Ecto neural progenitor cell (in vitro differentiated cells): ENCODE data around the gene SCAANT1.
A peak's percentile ranks its signal among the peaks of the same experiment; 100 is the strongest.

Experiments used
- DNase-seq: peaks from one replicate; pipeline ENCODE4 v3.0.0-alpha.2; 2018; ENCODE audit warnings: low spot score

SCAANT1 gene

DNA sequence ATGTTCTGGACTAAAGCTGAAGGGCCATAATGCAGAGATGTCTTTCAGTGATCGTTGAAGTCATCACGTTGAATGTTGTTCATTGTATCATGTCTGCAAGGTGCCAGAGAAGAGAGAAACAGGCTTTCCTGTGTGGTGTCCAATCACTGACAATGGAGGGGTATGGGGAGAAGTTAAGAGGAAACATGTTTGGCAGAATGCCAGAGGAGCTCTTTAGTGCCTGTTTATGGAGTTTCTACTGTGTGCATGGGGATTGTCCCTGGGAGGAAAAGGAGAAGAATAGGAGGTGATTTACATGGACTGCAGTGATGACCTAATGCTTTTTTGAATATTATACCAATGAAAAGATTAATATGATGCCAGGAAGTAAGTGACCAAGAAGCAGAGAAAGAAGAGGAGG, 11.7 kb downstream of the SCAANT1 start:
- no peak for DNase-seq

- DNase-seq: no peak
Measured at GRCh38 chr3:63900010-63900409, 12.2 kb downstream of the SCAANT1 start.

- DNase-seq: no peak
Measured at GRCh38 chr3:63896332-63897030, 15.7 kb downstream of the SCAANT1 start.

DNA sequence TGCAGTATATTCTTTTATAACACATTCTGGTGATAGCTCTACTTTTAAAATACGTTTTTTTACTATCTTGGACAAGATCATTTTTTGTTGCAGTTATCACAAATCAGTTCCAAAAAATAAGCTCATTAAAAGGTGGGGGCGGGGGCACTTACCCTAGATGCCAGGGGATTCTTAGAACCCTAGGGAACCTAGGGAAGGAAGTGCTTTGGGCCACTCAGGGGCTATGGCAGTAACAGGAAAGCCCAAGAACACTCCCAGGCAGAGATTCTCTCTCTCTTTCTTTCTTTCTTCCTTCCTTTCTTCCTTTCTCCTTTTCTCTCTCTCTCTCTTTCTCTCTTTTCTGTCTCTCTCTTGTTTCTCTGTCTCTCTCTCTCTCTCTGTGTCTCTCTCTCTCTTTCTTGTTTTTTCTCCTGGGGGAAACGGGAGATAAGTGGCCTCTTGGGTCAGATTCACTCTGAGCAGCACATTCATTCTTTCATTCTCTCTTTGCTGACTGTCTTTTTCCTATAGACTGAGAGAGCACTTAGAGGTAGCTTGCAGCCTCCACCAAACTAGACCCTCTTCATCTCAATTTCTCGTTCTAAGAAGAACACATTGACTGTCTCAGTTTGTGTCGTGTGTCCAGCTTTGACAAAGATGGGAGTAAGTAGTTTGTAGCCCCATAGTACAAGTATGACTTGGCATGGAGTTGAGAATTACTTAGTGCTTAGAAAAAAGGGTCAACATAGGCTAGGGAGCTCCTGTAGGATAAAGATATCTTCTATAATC, 16.6 kb downstream of the SCAANT1 start:
- no peak for DNase-seq

DNA sequence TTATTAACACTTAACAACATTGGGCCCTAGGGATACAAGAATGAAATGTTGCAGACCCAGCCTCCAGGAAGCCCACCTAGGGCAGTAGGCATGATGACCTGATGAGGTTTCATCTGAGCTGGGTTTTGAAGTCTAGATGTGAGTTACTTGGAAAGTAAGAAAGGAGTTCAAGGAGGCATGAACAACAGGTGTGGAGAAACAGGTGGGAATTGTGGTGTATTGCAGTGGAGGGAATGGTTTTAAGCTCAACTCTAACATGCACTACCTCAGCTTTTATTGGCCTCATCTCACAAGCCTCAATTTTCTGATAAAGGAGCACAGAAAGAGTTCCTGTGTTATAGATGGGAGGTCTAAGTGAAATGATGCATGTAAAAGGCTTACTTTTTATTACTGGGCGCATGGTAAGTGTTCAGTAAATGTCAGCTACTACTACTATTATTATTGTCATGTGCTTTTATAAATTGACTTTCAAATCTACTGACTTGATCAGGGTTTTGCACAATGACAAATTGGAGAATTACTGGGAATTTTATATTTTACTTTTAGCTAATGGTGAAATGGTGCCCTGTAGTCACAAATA, 19.3 kb downstream of the SCAANT1 start:
- no peak for DNase-seq

DNA sequence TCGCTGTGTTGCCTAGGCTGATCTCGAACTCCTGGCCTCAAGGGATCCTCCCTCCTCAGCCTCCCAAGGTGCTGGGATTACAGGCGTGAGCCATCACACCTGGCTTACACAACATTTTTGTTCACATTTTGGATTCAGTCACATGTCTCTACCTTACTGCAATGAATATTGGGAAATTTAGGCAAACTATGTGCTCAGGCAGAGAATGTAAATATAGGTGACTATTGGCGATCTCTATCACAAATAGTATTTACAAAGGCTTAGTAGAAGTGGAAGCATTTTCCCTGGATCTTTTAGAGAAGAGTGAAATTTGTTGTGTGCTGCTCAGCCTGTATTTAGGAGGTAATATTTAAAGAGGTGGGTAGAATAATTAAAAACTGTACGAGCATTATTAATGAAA, 20.7 kb downstream of the SCAANT1 start:
- no peak for DNase-seq

DNA sequence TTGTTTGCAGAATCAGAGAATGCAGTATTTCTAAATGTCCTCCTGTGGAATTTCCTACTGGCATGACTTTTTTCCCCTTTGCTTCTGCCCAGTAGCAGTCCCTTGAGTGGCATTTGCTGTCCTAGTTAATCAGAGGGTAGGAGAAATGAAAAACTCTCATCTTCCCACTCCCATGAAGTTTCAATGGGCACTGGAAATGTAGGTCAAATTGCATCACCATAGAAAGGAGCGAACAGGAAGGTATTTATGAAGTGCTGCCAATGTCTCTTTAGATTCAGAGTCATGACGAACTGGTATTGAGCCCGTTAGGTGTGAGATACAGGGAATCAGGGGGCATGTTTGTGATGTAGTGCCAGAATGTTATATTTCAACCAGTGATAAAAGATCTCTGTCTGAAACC, 25.3 kb downstream of the SCAANT1 start:
- DNase-seq: no peak

GRCh38 chr3:63880653-63881052, 31.5 kb downstream of the SCAANT1 start:
- DNase-seq: no peak

DNA sequence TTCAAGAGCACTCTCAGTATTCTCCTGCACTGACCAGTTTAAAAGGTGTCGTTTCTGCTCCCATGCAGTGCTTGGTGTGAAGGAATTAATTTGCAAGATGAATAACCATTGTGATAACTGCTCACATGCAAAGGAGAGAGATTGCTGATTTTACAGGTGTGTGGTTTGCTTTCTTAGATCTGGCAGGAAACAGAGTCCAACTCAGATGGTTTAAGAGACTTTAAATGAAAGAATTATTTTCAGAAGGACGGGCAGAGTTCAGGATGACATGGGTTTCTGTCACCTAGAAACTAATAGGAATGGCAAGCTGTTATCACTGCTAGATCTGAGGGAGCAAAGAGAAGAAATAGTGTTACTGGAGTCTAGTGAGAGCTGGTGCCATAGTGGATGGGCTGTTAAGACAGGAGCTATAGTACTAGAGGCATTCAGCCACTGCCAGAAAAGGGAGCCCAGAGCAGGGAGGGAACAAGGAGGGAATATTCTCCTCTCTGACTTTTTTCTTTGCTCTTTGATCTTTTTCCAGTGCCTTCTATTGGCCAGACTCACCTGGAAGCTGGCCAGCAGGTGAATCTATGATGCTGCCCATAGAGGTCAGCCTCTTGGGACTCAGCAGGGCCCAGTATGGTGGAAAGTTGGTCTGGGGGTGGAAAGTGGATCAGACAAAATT, 33.7 kb downstream of the SCAANT1 start:
- DNase-seq: no peak

- DNase-seq: no peak
Measured at GRCh38 chr3:63877737-63878393, 34.3 kb downstream of the SCAANT1 start.

- no peak for DNase-seq
Measured at GRCh38 chr3:63876260-63876659, 35.9 kb downstream of the SCAANT1 start.

DNA sequence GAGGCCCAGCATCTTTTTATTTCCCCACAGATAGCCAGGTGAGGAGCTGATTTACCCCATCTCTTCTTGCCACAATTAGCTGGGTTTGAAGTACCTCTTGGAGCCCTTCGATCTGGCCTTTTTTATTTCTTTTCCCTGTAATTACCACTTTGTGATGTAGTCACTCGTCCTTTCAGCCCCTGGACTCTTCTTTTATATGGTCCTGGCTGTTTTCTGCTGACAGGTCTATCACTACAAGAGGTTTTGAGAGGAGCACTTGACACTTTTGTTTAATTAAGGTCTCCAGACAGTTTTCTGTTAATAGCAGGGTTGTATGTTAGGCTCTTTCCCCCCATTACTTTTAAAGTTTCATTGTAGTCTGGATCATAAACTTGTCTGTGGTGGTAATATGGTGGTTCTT, 36.7 kb downstream of the SCAANT1 start:
- no peak for DNase-seq

DNA sequence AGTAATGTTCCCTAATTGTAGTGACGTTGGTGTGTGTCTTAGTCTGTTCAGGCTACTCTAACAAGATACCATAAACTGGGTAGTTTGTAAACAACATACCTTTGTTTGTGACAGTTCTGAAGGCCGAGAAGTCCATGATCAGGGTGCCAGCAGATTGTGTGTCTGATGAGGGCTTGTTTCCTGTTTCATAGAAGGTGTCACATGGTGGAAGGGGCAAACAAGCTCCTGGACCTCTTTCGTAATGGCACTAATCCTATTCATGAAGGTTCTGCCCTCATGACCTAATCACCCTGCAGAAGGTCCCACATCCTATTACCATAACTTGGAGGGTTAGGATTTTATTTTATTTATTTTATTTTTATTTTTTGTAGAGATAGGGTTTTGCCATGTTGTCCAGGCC, 37.4 kb downstream of the SCAANT1 start:
- no peak for DNase-seq

- no peak for DNase-seq
Measured at GRCh38 chr3:63872135-63872924, 39.9 kb downstream of the SCAANT1 start.

DNA sequence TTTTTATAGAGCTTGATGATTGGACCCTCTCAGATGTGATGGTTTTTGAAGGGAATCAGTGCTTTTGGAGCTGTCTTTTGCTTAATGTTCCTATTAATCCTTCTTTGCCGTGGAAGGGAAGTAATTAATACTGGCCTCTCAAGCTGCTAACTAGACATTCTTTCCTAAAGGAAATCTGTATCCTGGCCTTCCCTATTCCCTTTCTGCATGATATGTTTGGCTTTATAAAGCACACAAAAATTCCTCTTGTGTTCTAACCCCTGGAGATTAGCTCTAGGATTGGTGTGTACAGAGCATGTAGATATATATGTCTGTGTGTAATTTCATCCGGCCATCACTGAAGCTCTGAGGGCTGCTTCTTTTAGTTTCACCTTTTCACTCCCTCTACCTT, 41.6 kb downstream of the SCAANT1 start:
- DNase-seq: no peak

DNA sequence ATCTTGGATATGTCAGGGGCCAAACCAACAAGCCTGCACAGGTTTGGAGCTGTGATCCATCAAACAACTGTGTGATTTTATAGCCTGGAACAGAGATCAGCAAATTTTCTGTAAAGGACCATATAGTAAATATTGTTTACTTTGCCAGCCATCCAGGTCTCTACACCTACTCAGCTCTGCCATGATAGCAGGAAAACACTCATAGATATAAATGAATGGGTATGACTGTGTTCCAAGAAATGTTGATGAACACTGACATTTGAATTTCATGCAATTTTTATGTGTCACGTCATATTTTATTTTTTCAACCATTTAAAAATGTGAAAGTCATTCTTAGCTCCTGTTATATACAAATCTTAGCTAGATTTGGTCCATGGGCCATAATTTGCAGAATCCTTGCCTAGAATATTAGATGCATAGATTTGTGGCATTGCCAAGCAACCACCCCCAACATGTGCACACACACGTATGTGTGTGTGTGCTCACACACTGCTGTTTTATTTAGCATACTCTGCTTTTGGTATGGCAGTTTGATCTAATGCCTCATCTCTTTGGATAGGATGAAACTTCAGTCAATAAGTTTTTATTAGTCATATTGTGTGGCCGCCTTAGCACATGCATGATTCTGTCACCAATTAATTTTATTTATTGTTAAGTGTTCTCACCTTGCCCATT, 42.1 kb downstream of the SCAANT1 start:
- no peak for DNase-seq

- no peak for DNase-seq
Measured at GRCh38 chr3:63867225-63867624, 45.0 kb downstream of the SCAANT1 start.

DNA sequence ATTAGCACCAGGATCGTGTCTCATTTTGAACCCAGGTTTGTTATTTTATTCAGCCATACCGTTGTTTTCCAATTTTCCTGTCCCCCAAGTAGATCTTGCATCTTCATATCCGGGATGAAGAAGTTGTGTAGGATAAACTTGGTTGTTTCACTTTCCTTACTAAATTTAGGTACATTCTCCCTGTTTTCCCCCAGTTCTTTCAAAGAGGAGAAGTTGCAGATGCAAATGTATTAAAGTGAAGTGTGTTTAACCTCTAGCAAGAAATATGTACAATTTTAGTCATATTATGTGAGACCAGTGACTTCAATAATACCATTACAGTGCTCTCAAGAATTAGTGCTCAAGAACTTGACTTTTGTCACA, 47.2 kb downstream of the SCAANT1 start:
- DNase-seq: no peak

DNA sequence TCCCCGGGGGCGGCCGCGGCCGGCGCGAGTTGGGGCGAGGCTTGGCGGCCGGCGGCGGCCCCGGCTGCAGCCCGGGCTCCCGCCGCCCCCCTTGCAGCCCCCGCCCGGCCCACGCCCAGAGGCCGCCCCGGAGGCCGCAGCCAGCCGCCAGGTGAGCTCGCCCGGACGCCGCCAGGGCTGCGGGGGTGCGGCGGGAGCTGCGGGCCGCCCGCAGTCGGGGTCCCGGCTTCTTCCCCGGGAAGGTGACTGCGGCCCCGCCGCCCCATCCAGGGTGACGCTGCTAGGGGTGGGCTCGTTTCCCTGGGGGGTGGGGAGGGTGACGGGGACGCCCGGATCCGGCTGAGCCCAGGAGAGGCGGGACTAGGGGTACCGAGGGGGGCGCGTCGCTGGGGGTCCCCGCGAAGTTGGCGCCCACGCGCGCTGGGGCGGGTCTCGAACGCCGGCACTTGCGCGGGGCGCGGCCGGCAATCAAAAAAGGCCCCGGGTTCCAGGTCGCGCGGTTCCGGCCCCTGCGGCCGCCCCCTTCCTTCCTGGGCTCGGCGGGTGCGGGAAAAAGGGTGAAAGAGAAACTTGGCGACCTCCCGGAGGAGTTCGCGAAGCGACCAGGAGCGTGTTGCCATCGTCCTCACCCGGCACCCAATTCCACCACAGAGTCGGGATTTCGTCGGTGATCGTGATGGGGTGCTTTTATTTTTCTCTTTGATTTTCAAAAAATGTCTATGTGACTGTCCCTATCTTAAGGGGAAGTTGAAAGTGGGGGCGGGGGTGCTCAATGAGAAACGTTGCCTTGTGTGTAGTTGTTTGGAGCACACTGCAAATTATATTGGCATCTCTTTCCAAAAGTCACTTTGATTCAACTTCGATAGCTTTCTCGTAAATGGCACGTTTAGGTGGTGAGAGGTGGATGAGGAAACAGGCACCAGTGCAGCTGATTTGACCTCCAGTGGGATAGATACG, 47.9 kb downstream of the SCAANT1 start:
- DNase-seq: peak; percentile 61
